H1 (cell line): ENCODE measurements around the gene UQCC3. TPM values are rescaled to one million over a fixed set of nuclear protein-coding genes. Genes with fewer than 3 reads are reported as not detected.

Source experiments
- CREB1 ChIP-seq: IDR thresholded peaks from 2 replicates; pipeline ENCODE4 v1.6.1; 2012; ENCODE audit warnings: inconsistent platforms
- GABPA ChIP-seq: IDR thresholded peaks from 2 replicates; pipeline ENCODE4 v1.6.1; 2011; ENCODE audit warnings: mild to moderate bottlenecking, low read length, moderate library complexity, borderline replicate concordance; ENCODE audit not compliant: insufficient read depth
- HDAC6 ChIP-seq: IDR thresholded peaks from one replicate; pipeline ENCODE4 v1.7.1; 2012; ENCODE audit warnings: low read depth, mild to moderate bottlenecking, inconsistent platforms, low read length, moderate library complexity
- JUND ChIP-seq: IDR thresholded peaks from 2 replicates; pipeline ENCODE4 v1.6.1; 2011; ENCODE audit warnings: mild to moderate bottlenecking, improper control_type of control experiment, low read length
- RFX5 ChIP-seq: IDR thresholded peaks from 2 replicates; pipeline ENCODE4 v1.6.1; 2011; ENCODE audit warnings: low read depth, low read length, improper control_type of control experiment, borderline replicate concordance
- RXRA ChIP-seq: IDR thresholded peaks from 2 replicates; pipeline ENCODE4 v1.6.1; 2011; ENCODE audit warnings: low read depth, mild to moderate bottlenecking, low read length, moderate library complexity; ENCODE audit not compliant: insufficient read depth
- SAP30 ChIP-seq: fragments of 300-600 bp; sonication (generic); IDR thresholded peaks from 2 replicates; pipeline ENCODE4 v1.7.1; 2012; ENCODE audit warnings: low read length, moderate library complexity, mild to moderate bottlenecking, inconsistent platforms; ENCODE audit not compliant: insufficient read depth, insufficient replicate concordance
- TAF1 ChIP-seq: IDR thresholded peaks from 2 replicates; pipeline ENCODE4 v1.6.1; 2011; ENCODE audit warnings: mild to moderate bottlenecking, low read depth, low read length
- TAF7 ChIP-seq: optimal IDR thresholded peaks from 2 replicates; pipeline ENCODE3; 2011; ENCODE audit warnings: low read depth, mild to moderate bottlenecking, inconsistent platforms, low read length, moderate library complexity, borderline replicate concordance
- polyA plus RNA-seq, 7 experiments: library from polyadenylated mRNA; depleted of rRNA in 3 of 7; stranded (reverse) in 5 of 7; unstranded in 2 of 7; fragments of >200 nt in 5 of 7; fragments of 200-250 nt in 2 of 7; gene quantifications; 1 replicate in 5 of 7; 2 replicates in 1 of 7; 4 replicates in 1 of 7; pipeline versions ENCODE4 v1.2.1 to v1.2.3, GENCODE V29; 2011 to 2013; ENCODE audit warnings: missing spikeins in 2 of 7, mixed read lengths in 2 of 7
- total RNA-seq: library from RNA; stranded (reverse); fragmentation: NEBNext Ultra II Directional; extraction: Animal tissue kit (Norgen Biotek cat#: 25700); gene quantifications from 2 replicates; pipeline ENCODE4 v1.2.1, GENCODE V29; 2021
- TF ChIP-seq, protein P1 (sequence below): fragments of 300-600 bp; sonication (generic); IDR thresholded peaks from 2 replicates; pipeline ENCODE4 v1.7.1; 2012; ENCODE audit warnings: low read length, moderate library complexity, mild to moderate bottlenecking, inconsistent platforms; ENCODE audit not compliant: insufficient replicate concordance

The UQCC3 gene
- total and polyA plus RNA-seq, 2 of the 8 experiments (the other 6 are each of a cell fraction or from before 2014, with no cell fraction given) = 14.2 to 15.7 TPM

DNA sequence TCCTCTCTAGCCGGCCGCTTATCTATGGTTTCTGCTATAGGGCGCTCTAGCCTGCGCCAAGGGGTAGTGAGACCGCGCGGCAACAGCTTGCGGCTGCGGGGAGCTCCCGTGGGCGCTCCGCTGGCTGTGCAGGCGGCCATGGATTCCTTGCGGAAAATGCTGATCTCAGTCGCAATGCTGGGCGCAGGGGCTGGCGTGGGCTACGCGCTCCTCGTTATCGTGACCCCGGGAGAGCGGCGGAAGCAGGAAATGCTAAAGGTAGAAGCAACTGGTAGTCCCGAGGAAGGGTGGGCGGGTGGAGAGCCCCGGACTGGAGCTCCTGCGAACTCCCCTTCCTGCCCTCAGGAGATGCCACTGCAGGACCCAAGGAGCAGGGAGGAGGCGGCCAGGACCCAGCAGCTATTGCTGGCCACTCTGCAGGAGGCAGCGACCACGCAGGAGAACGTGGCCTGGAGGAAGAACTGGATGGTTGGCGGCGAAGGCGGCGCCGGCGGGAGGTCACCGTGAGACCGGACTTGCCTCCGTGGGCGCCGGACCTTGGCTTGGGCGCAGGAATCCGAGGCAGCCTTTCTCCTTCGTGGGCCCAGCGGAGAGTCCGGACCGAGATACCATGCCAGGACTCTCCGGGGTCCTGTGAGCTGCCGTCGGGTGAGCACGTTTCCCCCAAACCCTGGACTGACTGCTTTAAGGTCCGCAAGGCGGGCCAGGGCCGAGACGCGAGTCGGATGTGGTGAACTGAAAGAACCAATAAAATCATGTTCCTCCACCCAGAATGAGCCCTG is at the start of gene UQCC3, which contains the start of gene LBHD1 (continued):
- TF ChIP-seq, protein P1, sequence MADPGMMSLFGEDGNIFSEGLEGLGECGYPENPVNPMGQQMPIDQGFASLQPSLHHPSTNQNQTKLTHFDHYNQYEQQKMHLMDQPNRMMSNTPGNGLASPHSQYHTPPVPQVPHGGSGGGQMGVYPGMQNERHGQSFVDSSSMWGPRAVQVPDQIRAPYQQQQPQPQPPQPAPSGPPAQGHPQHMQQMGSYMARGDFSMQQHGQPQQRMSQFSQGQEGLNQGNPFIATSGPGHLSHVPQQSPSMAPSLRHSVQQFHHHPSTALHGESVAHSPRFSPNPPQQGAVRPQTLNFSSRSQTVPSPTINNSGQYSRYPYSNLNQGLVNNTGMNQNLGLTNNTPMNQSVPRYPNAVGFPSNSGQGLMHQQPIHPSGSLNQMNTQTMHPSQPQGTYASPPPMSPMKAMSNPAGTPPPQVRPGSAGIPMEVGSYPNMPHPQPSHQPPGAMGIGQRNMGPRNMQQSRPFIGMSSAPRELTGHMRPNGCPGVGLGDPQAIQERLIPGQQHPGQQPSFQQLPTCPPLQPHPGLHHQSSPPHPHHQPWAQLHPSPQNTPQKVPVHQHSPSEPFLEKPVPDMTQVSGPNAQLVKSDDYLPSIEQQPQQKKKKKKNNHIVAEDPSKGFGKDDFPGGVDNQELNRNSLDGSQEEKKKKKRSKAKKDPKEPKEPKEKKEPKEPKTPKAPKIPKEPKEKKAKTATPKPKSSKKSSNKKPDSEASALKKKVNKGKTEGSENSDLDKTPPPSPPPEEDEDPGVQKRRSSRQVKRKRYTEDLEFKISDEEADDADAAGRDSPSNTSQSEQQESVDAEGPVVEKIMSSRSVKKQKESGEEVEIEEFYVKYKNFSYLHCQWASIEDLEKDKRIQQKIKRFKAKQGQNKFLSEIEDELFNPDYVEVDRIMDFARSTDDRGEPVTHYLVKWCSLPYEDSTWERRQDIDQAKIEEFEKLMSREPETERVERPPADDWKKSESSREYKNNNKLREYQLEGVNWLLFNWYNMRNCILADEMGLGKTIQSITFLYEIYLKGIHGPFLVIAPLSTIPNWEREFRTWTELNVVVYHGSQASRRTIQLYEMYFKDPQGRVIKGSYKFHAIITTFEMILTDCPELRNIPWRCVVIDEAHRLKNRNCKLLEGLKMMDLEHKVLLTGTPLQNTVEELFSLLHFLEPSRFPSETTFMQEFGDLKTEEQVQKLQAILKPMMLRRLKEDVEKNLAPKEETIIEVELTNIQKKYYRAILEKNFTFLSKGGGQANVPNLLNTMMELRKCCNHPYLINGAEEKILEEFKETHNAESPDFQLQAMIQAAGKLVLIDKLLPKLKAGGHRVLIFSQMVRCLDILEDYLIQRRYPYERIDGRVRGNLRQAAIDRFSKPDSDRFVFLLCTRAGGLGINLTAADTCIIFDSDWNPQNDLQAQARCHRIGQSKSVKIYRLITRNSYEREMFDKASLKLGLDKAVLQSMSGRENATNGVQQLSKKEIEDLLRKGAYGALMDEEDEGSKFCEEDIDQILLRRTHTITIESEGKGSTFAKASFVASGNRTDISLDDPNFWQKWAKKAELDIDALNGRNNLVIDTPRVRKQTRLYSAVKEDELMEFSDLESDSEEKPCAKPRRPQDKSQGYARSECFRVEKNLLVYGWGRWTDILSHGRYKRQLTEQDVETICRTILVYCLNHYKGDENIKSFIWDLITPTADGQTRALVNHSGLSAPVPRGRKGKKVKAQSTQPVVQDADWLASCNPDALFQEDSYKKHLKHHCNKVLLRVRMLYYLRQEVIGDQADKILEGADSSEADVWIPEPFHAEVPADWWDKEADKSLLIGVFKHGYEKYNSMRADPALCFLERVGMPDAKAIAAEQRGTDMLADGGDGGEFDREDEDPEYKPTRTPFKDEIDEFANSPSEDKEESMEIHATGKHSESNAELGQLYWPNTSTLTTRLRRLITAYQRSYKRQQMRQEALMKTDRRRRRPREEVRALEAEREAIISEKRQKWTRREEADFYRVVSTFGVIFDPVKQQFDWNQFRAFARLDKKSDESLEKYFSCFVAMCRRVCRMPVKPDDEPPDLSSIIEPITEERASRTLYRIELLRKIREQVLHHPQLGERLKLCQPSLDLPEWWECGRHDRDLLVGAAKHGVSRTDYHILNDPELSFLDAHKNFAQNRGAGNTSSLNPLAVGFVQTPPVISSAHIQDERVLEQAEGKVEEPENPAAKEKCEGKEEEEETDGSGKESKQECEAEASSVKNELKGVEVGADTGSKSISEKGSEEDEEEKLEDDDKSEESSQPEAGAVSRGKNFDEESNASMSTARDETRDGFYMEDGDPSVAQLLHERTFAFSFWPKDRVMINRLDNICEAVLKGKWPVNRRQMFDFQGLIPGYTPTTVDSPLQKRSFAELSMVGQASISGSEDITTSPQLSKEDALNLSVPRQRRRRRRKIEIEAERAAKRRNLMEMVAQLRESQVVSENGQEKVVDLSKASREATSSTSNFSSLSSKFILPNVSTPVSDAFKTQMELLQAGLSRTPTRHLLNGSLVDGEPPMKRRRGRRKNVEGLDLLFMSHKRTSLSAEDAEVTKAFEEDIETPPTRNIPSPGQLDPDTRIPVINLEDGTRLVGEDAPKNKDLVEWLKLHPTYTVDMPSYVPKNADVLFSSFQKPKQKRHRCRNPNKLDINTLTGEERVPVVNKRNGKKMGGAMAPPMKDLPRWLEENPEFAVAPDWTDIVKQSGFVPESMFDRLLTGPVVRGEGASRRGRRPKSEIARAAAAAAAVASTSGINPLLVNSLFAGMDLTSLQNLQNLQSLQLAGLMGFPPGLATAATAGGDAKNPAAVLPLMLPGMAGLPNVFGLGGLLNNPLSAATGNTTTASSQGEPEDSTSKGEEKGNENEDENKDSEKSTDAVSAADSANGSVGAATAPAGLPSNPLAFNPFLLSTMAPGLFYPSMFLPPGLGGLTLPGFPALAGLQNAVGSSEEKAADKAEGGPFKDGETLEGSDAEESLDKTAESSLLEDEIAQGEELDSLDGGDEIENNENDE = no peak
- TF ChIP-seq RXRA (no peak), HDAC6 (no peak), RFX5 (no peak), SAP30 (no peak), CREB1 (peak; percentile 36; the same call in 1 of the 2 replicates), TAF7 (peak; percentile 69), TAF1 (peak; percentile 95), JUND (peak; percentile 31; the same call in 1 of the 2 replicates), GABPA (no peak)
